Myocyte (in vitro differentiated cells): Measurements from ENCODE around the gene WDR7. TPM values are rescaled to one million over a fixed set of nuclear protein-coding genes. Genes with fewer than 3 reads are reported as not detected.

Experiments used
- DNase-seq: peaks from one replicate; pipeline ENCODE4 v3.0.0-alpha.2; 2012; ENCODE audit warnings: low read depth
- total RNA-seq: library from RNA; depleted of rRNA; stranded (reverse); fragments of >200 nt; gene quantifications from 2 replicates; pipeline ENCODE4 v1.2.3, GENCODE V29; 2014

Gene WDR7
- total RNA-seq, 1 donor from 2014 or later = 12.9 TPM

GRCh38 chr18:57075716-57076400 lies 424.7 kb downstream of the WDR7 start:
- no peak for DNase-seq

DNA sequence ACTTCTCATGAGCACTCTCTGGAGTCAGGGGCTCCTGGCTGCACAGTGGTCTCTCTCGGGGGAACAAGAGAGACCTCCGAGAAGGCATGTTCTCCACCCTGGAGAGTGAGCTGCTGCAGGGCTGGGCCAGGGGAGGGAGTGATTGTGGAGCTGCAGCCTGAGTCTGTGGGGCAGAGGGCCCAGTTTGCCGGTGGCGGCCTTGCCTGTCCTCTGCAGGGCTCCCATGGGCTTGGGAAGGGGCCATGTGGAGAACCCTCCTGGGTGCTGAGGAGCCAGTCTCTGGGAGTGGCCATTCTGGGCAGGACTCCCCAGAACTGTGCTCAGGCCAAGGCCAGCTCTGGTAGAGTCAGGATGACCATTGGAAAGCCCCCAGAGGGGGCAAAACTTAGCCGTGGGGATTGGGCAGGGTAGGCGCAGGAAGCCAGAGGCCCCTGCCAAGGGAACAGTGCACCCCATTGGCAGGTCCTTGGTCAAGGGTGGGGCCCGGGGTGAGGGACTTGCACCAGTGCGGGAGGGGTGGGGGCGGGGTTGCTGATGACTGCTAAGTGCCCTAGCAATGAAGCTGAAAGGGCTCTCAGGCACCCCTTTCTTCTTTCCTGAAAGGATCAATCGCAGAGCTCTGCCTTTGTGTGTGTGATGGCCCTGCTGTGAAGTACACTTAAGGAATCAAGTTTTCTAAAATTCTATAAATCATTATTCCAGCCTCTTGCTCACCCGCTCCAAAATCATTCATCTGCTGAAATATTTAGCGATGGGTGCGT lies 426.0 kb downstream of the WDR7 start:
- DNase-seq = no peak

GRCh38 chr18:57077786-57078552 lies 426.8 kb downstream of the WDR7 start:
- no peak for DNase-seq

GRCh38 chr18:57078614-57079013 lies 427.5 kb downstream of the WDR7 start:
- no peak for DNase-seq

DNA sequence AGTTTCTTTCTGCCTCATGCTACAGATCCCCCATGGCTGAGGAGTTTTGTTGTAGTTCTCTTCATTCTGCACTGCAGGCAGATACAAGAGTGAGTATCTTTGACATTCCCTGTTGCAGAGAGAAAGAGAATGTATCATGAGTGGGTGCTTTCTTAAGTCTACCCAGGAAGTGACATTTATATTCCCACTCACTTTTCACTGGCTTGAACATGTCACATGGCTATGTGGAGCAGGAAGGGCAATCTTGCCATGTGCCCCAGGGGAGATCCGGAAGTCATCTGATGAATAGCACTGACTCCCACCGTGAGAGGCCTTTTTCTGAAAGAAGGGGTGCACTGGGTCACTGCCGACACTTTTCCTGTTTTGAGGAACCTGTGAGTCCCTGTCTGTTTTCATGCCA lies 429.3 kb downstream of the WDR7 start:
- DNase-seq = no peak

GRCh38 chr18:57081899-57082298 lies 430.7 kb downstream of the WDR7 start:
- DNase-seq = no peak

DNA sequence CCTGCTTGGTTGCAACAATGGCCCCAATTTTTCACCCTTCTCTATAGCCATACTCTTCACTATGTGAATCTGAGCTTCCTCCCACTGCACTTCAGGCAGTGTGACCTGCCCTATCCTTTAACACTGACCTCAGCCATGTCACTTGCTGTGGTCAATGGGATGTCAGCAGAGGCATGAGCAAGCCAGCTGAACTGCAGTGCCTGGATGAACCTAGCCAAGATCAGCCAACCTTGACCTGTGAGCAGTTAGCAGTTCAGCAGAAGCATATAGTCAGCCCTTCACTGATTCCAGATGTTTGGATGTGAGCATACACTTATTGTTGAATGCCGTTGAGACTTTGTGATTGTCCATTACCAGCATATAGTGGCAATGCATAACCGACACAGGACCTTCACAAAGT lies 432.3 kb downstream of the WDR7 start:
- no peak for DNase-seq

GRCh38 chr18:57084331-57085271 lies 433.4 kb downstream of the WDR7 start:
- DNase-seq = no peak

DNA sequence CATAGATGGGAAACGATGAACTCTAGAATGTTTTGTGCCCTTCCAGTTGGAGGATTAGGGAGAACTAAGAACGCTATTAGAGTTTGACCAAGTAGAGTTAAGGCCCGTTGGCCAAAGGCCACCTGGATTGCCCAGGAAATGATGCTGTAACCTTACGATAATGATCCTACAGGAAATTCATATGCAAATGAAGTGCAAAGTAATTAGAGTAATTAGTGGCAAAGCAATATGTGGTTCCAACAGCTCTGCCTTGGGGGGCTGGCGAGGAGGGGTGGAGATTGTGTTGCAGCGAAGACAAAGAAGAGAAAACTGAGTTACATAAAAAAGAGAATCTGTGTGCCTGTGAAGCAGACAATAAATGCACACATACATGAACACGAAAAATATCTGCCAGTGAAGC lies 434.2 kb downstream of the WDR7 start:
- no peak for DNase-seq

- DNase-seq = no peak
Measured at GRCh38 chr18:57086163-57086562, 435.0 kb downstream of the WDR7 start.

Other genes starting within 250 kb of the WDR7 start
- 67.5 and 78.9 TPM in 2 replicates for gene TXNL1, start 12.8 kb upstream of the WDR7 start, total RNA-seq